NCI-H146 (cell line): ENCODE measurements around the gene STAC2.
"Not testable (repeated sequence)": the region's sequence is repeated elsewhere in the genome, so short reads cannot be mapped to it uniquely, and the experiment has no call there.

ENCODE experiments used
- DNase-seq: peaks from one replicate; lab custom pipeline; 2025; lab: John Stamatoyannopoulos, UW

The STAC2 gene, protein sequence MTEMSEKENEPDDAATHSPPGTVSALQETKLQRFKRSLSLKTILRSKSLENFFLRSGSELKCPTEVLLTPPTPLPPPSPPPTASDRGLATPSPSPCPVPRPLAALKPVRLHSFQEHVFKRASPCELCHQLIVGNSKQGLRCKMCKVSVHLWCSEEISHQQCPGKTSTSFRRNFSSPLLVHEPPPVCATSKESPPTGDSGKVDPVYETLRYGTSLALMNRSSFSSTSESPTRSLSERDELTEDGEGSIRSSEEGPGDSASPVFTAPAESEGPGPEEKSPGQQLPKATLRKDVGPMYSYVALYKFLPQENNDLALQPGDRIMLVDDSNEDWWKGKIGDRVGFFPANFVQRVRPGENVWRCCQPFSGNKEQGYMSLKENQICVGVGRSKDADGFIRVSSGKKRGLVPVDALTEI

DNA sequence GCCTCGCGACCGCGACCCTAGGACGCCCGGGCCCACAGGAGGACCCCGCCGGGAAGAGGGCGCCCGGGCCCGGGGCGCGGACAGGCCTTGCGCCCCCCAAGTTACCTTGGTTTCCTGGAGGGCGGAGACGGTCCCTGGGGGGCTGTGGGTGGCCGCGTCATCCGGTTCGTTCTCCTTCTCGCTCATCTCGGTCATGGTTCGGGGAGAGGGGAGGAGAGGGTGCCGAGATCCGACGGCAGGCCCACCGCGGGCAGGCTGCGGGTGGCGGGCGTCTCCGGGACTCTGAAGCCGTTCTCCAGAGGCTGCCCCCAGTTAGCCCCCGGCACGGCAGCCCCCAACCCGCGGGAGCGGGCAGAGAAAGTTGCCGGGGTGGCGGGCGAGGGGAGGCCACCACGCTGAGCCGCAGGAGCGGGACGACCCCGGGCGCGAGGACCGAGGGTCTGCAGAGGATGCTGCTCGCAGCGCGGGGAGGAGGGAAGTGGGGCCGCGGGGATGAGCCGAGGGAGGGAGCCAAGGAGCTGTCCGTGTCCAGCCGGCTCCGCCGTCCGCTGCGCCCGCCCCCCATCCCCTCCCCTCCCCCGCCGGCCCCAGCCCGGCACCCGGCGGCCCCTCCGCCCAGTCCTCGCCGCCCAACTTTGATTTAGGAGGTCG lies at the start of gene STAC2:
TSS of gene STAC2 (minus strand) at position 638 of the 651 bp plus-strand sequence. CDS start at position 195, 443 bp downstream.
- no peak for DNase-seq

DNA sequence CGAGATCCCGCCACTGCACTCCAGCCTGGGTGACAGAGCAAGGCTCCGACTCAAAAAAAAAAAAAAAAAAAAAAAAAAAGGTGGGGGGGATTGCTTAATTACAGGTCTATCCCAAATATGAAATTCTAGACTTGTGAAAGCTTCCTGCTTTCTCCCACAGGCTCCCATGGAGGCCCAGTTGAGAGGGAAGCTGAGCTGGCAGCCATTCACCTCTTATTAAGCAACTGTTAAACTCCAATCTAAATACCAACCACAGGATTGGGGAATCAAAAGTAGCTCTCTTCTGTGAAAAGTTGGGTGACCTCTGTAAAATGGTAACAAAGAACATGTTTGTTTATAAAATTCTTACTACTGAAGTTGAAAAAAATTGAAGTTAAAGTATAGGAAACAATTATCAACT lies 45.8 kb upstream of the STAC2 start:
- no peak for DNase-seq

- DNase-seq: no peak
Measured at GRCh38 chr17:39270923-39271322, 45.2 kb upstream of the STAC2 start.

DNA sequence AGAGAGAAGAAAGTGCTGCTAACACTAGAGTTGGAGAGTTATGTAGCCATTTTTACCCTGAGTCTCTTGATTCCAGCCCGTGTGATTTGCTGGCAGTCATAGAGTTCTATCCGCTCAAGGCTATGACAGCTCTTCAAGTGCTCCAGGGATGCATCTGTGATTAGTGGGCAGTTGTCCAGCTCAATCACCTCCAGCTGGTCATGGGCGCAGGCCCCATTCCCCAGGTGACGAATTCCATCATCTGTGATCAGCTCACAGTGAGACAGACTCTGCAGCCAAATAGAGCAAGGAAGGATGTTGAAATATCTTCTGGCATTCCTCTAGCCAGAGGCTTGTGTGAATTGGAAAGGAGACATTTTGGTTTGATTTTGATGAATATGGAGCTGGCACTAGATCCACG lies 38.4 kb upstream of the STAC2 start:
- DNase-seq: no peak

- DNase-seq: peak; percentile 49
Measured at GRCh38 chr17:39261286-39261685, 35.5 kb upstream of the STAC2 start.

GRCh38 chr17:39252788-39253460 lies 27.2 kb upstream of the STAC2 start:
- no peak for DNase-seq

- DNase-seq: no peak
Measured at GRCh38 chr17:39251997-39252396, 26.3 kb upstream of the STAC2 start.

GRCh38 chr17:39250076-39250475 lies 24.3 kb upstream of the STAC2 start:
- DNase-seq: not testable (repeated sequence)

- no peak for DNase-seq
Measured at GRCh38 chr17:39246274-39246673, 20.5 kb upstream of the STAC2 start.

- peak; percentile 78 for DNase-seq
Measured at GRCh38 chr17:39244600-39245570, 19.1 kb upstream of the STAC2 start.

DNA sequence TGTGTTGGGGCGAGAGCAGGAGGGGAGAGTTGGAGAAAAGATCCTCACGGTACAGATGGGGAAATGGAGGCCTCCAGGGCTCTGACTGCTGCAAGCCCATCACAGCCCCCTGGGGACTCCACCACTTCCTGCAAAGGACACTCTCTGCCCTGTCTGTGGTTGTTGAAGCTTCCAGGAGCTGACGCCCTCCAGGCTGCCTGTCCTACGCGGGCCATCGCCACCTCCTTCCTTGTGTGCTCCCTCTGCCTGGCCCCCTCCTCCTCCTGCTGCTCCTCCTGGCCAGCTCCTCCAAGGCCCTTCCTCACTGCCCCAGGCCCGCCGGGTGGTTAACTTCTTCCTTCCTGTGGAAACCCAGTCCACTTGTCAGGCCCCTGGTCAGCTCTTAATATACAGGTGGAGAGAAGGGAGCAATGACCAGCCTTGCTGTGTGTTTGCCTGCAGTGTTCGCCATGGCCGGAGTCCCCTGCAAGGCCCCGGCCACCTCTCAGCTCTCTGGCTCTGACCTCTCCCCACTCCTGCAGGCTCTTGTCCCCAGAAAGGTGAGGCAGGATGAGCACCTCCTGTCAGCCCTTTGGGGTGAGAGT lies 18.4 kb upstream of the STAC2 start:
- no peak for DNase-seq

DNA sequence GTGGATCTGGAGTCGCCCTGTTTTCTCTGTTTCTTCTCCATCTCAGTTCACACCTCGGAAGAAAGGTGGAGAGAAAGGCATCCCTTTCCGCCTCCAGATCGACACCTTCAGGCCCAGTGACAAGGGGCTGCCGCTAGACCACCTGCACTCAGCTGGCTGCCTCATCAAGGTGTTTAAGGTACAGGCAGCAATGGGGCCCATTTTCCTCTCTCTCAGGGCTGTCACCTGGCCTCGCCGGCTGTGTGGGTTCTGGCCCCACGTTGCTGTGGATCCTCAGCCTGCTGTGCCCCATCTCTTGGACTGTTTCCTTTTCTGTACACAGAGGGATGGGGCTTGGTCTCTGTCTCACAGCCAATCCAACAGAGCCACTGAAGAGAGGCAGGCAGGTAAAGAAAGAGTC lies 17.4 kb upstream of the STAC2 start:
- no peak for DNase-seq

DNA sequence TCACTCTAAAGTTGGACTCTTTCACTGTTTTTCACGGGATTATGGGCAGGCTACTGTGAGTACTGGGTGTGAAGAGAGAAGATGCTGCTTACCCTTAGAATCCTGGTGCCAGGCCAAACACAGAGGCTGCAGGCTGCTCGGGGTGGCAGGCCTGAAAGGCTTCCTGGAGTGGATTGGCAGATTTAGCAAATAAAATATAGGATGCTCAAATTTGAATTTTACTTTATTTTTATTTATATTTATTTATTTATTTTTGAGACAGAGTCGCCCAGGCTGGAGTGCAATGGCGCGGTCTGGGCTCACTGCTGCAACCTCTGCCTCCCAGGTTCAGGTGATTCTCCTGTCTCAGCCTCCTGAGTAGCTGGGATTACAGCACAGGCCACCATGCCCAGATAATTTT lies 14.9 kb upstream of the STAC2 start:
- DNase-seq: no peak

- peak; percentile 78 for DNase-seq
Measured at GRCh38 chr17:39239640-39240314, 14.0 kb upstream of the STAC2 start.

DNA sequence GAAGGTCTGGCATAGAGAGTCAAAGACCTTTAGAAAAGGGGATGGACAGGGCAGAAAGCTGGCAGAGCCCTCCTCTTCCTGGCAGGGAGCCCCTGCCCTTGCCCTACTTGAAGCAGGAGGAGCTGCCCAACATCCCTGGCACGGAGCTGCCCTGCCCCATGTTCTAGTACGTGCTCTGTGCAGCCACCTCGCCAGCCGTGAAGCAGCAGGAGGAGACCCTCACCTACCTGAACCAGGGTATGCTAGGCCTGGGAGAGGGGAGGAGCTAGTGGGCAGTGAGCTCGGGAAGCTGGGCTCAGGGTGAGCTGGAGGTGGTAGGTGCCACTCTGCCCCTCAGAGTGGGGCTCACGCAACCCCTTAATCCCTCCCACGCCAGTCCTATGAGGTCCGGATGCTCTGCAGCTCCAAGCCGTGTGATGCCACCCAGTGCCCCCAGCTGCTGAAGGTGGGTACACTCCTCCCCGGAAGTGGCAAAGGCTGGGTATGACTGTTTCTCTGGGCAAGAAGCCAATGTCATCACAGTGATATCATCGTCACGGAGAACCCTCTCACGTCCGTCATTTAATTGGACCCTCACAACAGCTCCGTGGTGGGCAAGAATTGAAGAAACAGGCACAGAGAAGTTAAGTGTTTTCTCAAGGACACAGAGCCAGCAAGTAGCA lies 12.7 kb upstream of the STAC2 start:
- DNase-seq: no peak

GRCh38 chr17:39237586-39237985 lies 11.8 kb upstream of the STAC2 start:
- no peak for DNase-seq

GRCh38 chr17:39236981-39237441 lies 11.3 kb upstream of the STAC2 start:
- peak; percentile 95 for DNase-seq

DNA sequence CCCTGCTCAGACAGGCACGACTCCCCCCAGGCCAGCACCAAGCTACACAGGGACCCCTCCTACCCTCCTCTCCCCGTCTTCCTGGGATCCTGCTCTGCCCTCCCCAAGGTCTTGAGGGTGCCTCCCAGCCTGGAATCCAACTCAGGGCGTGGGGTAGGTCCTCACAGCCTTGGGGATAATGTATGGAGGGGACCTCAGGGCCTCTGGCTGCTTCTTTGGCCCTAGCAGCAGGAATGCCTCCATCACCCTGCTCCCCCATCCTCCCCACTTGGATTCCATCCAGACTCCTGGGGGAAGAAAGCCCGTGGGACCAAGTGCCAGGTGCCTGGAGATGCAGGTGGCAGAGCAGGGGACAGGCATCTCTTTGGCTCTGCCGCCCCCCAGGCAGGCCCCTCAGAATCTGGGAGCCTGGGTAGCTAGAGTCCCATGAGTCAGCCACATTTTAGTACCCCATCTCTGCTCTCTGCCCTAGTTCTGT lies 10.7 kb upstream of the STAC2 start:
- DNase-seq: peak; percentile 62

GRCh38 chr17:39235555-39236449 lies 10.1 kb upstream of the STAC2 start:
- DNase-seq: peak; percentile 34
